ENCODE measurements around the gene TPMT.

GRCh38 chr6:18107061-18107460 is 47.8 kb downstream of the TPMT start:
- TF ChIP-seq CTCF (IDR thresholded peaks at IDR 0.05) (no peak), POLR2A (IDR thresholded peaks at IDR 0.05) (no peak)
